PC-9 (cell line): Measurements from ENCODE around the gene TSPEAR.

Experiments
- EZH2 ChIP-seq: fragments of 200-600 bp; sonication (generic); IDR thresholded peaks from 2 replicates; pipeline ENCODE4 v1.8.0; 2017; ENCODE audit warnings: antibody characterized with exemption, low read depth
- TF ChIP-seq, protein P1 (sequence below): fragments of 200-600 bp; sonication (generic); conservative IDR thresholded peaks from 2 replicates; pipeline ENCODE4 v1.6.1; 2017; ENCODE audit warnings: mixed run types, antibody characterized with exemption, mild to moderate bottlenecking, moderate library complexity

DNA sequence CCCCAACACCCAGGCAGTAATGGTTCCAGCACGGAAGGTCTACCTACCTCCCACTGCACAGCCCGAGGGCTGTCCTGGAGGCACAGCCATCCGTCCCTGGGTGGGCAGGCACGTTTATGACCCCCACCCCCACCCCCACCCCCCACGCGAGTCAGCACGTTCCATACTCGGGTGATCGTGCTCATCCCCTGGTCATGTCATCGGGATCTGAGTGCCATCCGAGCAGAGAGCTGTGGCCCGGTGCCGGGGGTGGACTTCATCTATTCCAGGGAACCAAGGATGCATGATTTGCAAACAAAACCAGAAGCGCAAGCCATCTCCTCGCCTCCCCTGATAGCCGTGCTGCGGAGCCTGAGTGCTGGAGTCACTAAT lies 1.1 kb downstream of the TSPEAR start:
- TF ChIP-seq, protein P1, sequence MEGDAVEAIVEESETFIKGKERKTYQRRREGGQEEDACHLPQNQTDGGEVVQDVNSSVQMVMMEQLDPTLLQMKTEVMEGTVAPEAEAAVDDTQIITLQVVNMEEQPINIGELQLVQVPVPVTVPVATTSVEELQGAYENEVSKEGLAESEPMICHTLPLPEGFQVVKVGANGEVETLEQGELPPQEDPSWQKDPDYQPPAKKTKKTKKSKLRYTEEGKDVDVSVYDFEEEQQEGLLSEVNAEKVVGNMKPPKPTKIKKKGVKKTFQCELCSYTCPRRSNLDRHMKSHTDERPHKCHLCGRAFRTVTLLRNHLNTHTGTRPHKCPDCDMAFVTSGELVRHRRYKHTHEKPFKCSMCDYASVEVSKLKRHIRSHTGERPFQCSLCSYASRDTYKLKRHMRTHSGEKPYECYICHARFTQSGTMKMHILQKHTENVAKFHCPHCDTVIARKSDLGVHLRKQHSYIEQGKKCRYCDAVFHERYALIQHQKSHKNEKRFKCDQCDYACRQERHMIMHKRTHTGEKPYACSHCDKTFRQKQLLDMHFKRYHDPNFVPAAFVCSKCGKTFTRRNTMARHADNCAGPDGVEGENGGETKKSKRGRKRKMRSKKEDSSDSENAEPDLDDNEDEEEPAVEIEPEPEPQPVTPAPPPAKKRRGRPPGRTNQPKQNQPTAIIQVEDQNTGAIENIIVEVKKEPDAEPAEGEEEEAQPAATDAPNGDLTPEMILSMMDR = no peak
- TF ChIP-seq EZH2 = no peak
